Liver (tissue), 9 donors: ENCODE measurements around the gene CALML6. TPM values are rescaled to one million over a fixed set of nuclear protein-coding genes. Genes with fewer than 3 reads are reported as not detected.

Source experiments
- DNase-seq: peaks from one replicate; pipeline ENCODE4 v3.0.0-alpha.2; 2017; ENCODE audit warnings: low spot score
- H3K27ac ChIP-seq, 2 donors: one replicate each; pipeline ENCODE4 v1.7.0; 2013; ENCODE audit warnings: inconsistent platforms in 2 of 2, low read length in 2 of 2, control low read depth in 1 of 2, low read depth in 1 of 2, mild to moderate bottlenecking in 1 of 2
- H3K27me3 ChIP-seq, 4 donors: one replicate each; pipeline versions ENCODE4 v1.6.1 to v1.7.0; 2013; ENCODE audit warnings: low read length in 3 of 4, inconsistent platforms in 1 of 4, mild to moderate bottlenecking in 1 of 4, moderate library complexity in 1 of 4; ENCODE audit not compliant: control insufficient read depth in 4 of 4, insufficient read depth in 4 of 4
- H3K36me3 ChIP-seq, 4 donors: one replicate each; pipeline versions ENCODE4 v1.6.1 to v1.7.0; 2013; ENCODE audit warnings: low read length in 3 of 4, mild to moderate bottlenecking in 3 of 4, low read depth in 1 of 4, moderate library complexity in 1 of 4; ENCODE audit not compliant: control insufficient read depth in 4 of 4, insufficient read depth in 3 of 4
- H3K4me1 ChIP-seq, 4 donors: one replicate each; pipeline versions ENCODE4 v1.6.1 to v1.7.0; 2013; ENCODE audit warnings: low read length in 3 of 4, mild to moderate bottlenecking in 3 of 4, moderate library complexity in 1 of 4; ENCODE audit not compliant: control insufficient read depth in 4 of 4, insufficient read depth in 4 of 4
- H3K4me3 ChIP-seq, 3 donors: one replicate each; pipeline versions ENCODE4 v1.6.1 to v1.7.0; 2013; ENCODE audit warnings: low read length in 3 of 3, control low read depth in 1 of 3, low read depth in 1 of 3, mild to moderate bottlenecking in 1 of 3
- H3K9ac ChIP-seq, 2 donors: one replicate each; pipeline ENCODE4 v1.7.0; 2013; ENCODE audit warnings: low read length in 2 of 2, mild to moderate bottlenecking in 2 of 2, moderate library complexity in 2 of 2, control low read depth in 1 of 2, low read depth in 1 of 2
- H3K9me3 ChIP-seq, 4 donors: one replicate each; pipeline versions ENCODE4 v1.6.1 to v1.7.0; 2013; ENCODE audit warnings: low read length in 3 of 4; ENCODE audit not compliant: control insufficient read depth in 4 of 4
- EGR1 ChIP-seq, 2 donors: IDR thresholded peaks; 2 replicates each; pipeline ENCODE4 v1.6.1; 2016 to 2018; ENCODE audit warnings: antibody characterized with exemption in 2 of 2, low read depth in 2 of 2
- FOXA1 ChIP-seq: IDR thresholded peaks from 2 replicates; pipeline ENCODE4 v1.6.1; 2016; ENCODE audit warnings: antibody characterized with exemption
- FOXA2 ChIP-seq: IDR thresholded peaks from 2 replicates; pipeline ENCODE4 v1.6.1; 2016; ENCODE audit warnings: antibody characterized with exemption
- GABPA ChIP-seq, 2 donors: IDR thresholded peaks in 1 of 2; conservative IDR thresholded peaks in 1 of 2; 2 replicates each; pipeline ENCODE4 v1.6.1; 2016; ENCODE audit warnings: antibody characterized with exemption in 2 of 2, mild to moderate bottlenecking in 1 of 2, moderate library complexity in 1 of 2
- HNF4A ChIP-seq, 2 donors: conservative IDR thresholded peaks; 2 replicates each; pipeline ENCODE4 v1.6.1; 2016; ENCODE audit warnings: antibody characterized with exemption in 2 of 2, mild to moderate bottlenecking in 2 of 2
- HNF4G ChIP-seq: IDR thresholded peaks from 2 replicates; pipeline ENCODE4 v1.6.1; 2016; ENCODE audit warnings: antibody characterized with exemption
- JUND ChIP-seq, 2 donors: IDR thresholded peaks; 2 replicates each; pipeline ENCODE4 v1.6.1; 2016; ENCODE audit warnings: antibody characterized with exemption in 2 of 2
- NR2F2 ChIP-seq: IDR thresholded peaks from 2 replicates; pipeline ENCODE4 v1.6.1; 2016; ENCODE audit warnings: antibody characterized with exemption
- RAD21 ChIP-seq, 2 donors: IDR thresholded peaks; 2 replicates each; pipeline ENCODE4 v1.6.1; 2016; ENCODE audit warnings: antibody characterized with exemption in 2 of 2, mild to moderate bottlenecking in 2 of 2
- RXRA ChIP-seq, 2 donors: IDR thresholded peaks; 2 replicates each; pipeline ENCODE4 v1.6.1; 2017 to 2018; ENCODE audit warnings: antibody characterized with exemption in 2 of 2, mild to moderate bottlenecking in 1 of 2
- SP1 ChIP-seq: IDR thresholded peaks from 2 replicates; pipeline ENCODE4 v1.6.1; 2018; ENCODE audit warnings: antibody characterized with exemption, mild to moderate bottlenecking
- TAF1 ChIP-seq: conservative IDR thresholded peaks from 2 replicates; pipeline ENCODE4 v1.6.1; 2016; ENCODE audit warnings: antibody characterized with exemption, mild to moderate bottlenecking
- YY1 ChIP-seq: IDR thresholded peaks from 2 replicates; pipeline ENCODE4 v1.6.1; 2016; ENCODE audit warnings: antibody characterized with exemption, mild to moderate bottlenecking
- WGBS: extraction: QIAGEN DNeasy Blood & Tissue Kit; methylation state at CpG from one replicate; pipeline ENCODE4 v1.1.7; 2013; 5-methylcytosine and 5-hydroxymethylcytosine counted together
- polyA plus RNA-seq, 2 donors: library from polyadenylated mRNA; stranded (reverse) in 1 of 2; unstranded in 1 of 2; fragments of 200-250 nt in 1 of 2; fragments of >200 nt in 1 of 2; fragmentation: Nextera tagmentation in 1 of 2; extraction: Ambion mirVana in 1 of 2; gene quantifications; one replicate each; pipeline versions ENCODE4 v1.2.1 to v1.2.3, GENCODE V29; 2013 to 2015
- total RNA-seq, 2 donors: library from RNA; depleted of rRNA; stranded (reverse); fragments of >200 nt; gene quantifications; one replicate each; pipeline ENCODE4 v1.2.3, GENCODE V29; 2014
- TF ChIP-seq, protein P1 (sequence below): IDR thresholded peaks from 2 replicates; pipeline ENCODE4 v1.6.1; 2016; ENCODE audit warnings: antibody characterized with exemption, mild to moderate bottlenecking
- TF ChIP-seq, protein P2 (sequence below): IDR thresholded peaks from 2 replicates; pipeline ENCODE4 v1.6.1; 2016; ENCODE audit warnings: antibody characterized with exemption
- TF ChIP-seq, protein P3 (sequence below): fragments of 150-350 bp; IDR thresholded peaks from 2 replicates; pipeline ENCODE4 v1.5.1; 2017; ENCODE audit warnings: improper control_type of control experiment, low read depth, low read length; ENCODE audit not compliant: missing input control
- TF ChIP-seq, protein P4 (sequence below): IDR thresholded peaks from 2 replicates; pipeline ENCODE4 v1.6.1; 2016; ENCODE audit warnings: antibody characterized with exemption
- TF ChIP-seq, protein P5 (sequence below): IDR thresholded peaks from 2 replicates; pipeline ENCODE4 v1.6.1; 2016; ENCODE audit warnings: antibody characterized with exemption
- donor health status: healthy.
- donor health status: healthy.
- donor health status: healthy.
- donor health status: healthy.
- donor health status: healthy.

Gene CALML6
- total and polyA plus RNA-seq, 4 donors, result 0.15 to 0.67 (median 0.47) TPM; not detected in 1

DNA sequence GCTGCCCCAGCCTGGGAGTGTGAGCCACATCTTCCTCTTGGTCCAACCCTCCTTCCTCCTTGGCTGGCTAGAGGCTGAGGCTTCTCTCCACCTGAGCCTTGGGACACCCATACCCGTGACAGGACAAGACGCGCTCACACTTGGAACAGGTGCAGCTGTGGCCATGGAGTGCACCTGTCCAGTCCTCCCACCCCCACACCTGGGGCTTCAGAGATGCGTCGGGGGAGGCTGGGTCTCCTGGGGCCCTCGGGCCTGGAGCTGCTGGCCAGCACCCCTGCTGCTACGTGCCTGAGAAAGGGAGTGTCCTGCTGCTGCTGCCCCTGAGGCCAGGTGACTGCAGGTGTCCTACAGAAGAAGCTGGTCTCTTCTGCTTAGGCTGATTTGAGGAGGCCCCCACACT, 41.0 kb downstream of the CALML6 start:
- Histone ChIP-seq H3K27me3 (no peaks in the 10 kb centered on the region), H3K4me3 (no peak overlapping the region), H3K27ac (no peak overlapping the region), H3K9ac (no peak overlapping the region), H3K36me3 (no peaks in the 10 kb centered on the region), H3K9me3 (peaks cover 0 to 1% (median 0%) of the 10 kb centered on the region in 4 donors), H3K4me1 (no peaks in the 10 kb centered on the region)
- no peak for DNase-seq
- no peak for TF ChIP-seq HNF4G
- TF ChIP-seq, protein P1, sequence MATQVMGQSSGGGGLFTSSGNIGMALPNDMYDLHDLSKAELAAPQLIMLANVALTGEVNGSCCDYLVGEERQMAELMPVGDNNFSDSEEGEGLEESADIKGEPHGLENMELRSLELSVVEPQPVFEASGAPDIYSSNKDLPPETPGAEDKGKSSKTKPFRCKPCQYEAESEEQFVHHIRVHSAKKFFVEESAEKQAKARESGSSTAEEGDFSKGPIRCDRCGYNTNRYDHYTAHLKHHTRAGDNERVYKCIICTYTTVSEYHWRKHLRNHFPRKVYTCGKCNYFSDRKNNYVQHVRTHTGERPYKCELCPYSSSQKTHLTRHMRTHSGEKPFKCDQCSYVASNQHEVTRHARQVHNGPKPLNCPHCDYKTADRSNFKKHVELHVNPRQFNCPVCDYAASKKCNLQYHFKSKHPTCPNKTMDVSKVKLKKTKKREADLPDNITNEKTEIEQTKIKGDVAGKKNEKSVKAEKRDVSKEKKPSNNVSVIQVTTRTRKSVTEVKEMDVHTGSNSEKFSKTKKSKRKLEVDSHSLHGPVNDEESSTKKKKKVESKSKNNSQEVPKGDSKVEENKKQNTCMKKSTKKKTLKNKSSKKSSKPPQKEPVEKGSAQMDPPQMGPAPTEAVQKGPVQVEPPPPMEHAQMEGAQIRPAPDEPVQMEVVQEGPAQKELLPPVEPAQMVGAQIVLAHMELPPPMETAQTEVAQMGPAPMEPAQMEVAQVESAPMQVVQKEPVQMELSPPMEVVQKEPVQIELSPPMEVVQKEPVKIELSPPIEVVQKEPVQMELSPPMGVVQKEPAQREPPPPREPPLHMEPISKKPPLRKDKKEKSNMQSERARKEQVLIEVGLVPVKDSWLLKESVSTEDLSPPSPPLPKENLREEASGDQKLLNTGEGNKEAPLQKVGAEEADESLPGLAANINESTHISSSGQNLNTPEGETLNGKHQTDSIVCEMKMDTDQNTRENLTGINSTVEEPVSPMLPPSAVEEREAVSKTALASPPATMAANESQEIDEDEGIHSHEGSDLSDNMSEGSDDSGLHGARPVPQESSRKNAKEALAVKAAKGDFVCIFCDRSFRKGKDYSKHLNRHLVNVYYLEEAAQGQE, result no peak
- TF ChIP-seq FOXA1, result no peak
- TF ChIP-seq, protein P2, sequence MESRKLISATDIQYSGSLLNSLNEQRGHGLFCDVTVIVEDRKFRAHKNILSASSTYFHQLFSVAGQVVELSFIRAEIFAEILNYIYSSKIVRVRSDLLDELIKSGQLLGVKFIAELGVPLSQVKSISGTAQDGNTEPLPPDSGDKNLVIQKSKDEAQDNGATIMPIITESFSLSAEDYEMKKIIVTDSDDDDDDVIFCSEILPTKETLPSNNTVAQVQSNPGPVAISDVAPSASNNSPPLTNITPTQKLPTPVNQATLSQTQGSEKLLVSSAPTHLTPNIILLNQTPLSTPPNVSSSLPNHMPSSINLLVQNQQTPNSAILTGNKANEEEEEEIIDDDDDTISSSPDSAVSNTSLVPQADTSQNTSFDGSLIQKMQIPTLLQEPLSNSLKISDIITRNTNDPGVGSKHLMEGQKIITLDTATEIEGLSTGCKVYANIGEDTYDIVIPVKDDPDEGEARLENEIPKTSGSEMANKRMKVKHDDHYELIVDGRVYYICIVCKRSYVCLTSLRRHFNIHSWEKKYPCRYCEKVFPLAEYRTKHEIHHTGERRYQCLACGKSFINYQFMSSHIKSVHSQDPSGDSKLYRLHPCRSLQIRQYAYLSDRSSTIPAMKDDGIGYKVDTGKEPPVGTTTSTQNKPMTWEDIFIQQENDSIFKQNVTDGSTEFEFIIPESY, result no peak
- no peak for TF ChIP-seq HNF4A (conservative IDR thresholded peaks at IDR 0.05)
- no peak for TF ChIP-seq NR2F2
- no peak for TF ChIP-seq FOXA2
- TF ChIP-seq RXRA (IDR thresholded peaks at IDR 0.05), result no peak
- no peak for TF ChIP-seq EGR1 (IDR thresholded peaks at IDR 0.05; ENCODE audit: low read depth in 2 of 2)
- no peak for TF ChIP-seq JUND (IDR thresholded peaks at IDR 0.05)
- TF ChIP-seq, protein P3, sequence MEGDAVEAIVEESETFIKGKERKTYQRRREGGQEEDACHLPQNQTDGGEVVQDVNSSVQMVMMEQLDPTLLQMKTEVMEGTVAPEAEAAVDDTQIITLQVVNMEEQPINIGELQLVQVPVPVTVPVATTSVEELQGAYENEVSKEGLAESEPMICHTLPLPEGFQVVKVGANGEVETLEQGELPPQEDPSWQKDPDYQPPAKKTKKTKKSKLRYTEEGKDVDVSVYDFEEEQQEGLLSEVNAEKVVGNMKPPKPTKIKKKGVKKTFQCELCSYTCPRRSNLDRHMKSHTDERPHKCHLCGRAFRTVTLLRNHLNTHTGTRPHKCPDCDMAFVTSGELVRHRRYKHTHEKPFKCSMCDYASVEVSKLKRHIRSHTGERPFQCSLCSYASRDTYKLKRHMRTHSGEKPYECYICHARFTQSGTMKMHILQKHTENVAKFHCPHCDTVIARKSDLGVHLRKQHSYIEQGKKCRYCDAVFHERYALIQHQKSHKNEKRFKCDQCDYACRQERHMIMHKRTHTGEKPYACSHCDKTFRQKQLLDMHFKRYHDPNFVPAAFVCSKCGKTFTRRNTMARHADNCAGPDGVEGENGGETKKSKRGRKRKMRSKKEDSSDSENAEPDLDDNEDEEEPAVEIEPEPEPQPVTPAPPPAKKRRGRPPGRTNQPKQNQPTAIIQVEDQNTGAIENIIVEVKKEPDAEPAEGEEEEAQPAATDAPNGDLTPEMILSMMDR, result no peak
- TF ChIP-seq, protein P4, sequence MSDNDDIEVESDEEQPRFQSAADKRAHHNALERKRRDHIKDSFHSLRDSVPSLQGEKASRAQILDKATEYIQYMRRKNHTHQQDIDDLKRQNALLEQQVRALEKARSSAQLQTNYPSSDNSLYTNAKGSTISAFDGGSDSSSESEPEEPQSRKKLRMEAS, result no peak
- no peak for TF ChIP-seq GABPA (IDR thresholded peaks at IDR 0.05 in 1 of 2, conservative IDR thresholded peaks at IDR 0.05 in 1 of 2)
- no peak for TF ChIP-seq YY1
- TF ChIP-seq RAD21 (IDR thresholded peaks at IDR 0.05), result no peak
- TF ChIP-seq, protein P5, sequence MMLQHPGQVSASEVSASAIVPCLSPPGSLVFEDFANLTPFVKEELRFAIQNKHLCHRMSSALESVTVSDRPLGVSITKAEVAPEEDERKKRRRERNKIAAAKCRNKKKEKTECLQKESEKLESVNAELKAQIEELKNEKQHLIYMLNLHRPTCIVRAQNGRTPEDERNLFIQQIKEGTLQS, result no peak
- TF ChIP-seq SP1, result no peak
- no peak for TF ChIP-seq TAF1
- WGBS, result 87% methylated on average over 7 of the region's 7 CpGs
